CD8-positive, alpha-beta memory T cell (primary cell): Measurements from ENCODE around the gene FAM210B. TPM values are rescaled to one million over a fixed set of nuclear protein-coding genes. Genes with fewer than 3 reads are reported as not detected.
A peak's percentile ranks its signal among the peaks of the same experiment; 100 is the strongest.

Experiments used
- CTCF ChIA-PET: fragments of 350-600 bp; sonication (Branson Sonifier 250); formaldehyde crosslinking; loops from one replicate; lab custom pipeline; 2021; ENCODE audit warnings: antibody characterized with exemption; lab: Charles Lee
- POLR2A ChIA-PET: fragments of 350-600 bp; sonication (Branson Sonifier 250); formaldehyde crosslinking; loops from one replicate; lab custom pipeline; 2021; ENCODE audit warnings: antibody characterized with exemption; lab: Charles Lee
- DNase-seq, 5 donors: peaks; one replicate each; pipeline versions ENCODE4 v3.0.0 to v3.0.0-alpha.2; 2020 to 2022; ENCODE audit warnings: mixed read lengths in 1 of 5
- H3K27ac ChIP-seq: one replicate; pipeline ENCODE4 v1.7.0; 2013; ENCODE audit warnings: low read depth, mild to moderate bottlenecking, low read length, moderate library complexity
- H3K27me3 ChIP-seq: 2 replicates; pipeline ENCODE4 v1.7.0; 2013; ENCODE audit warnings: low read length, mild to moderate bottlenecking; ENCODE audit not compliant: insufficient read depth, poor library complexity, severe bottlenecking
- H3K36me3 ChIP-seq: 2 replicates; pipeline ENCODE4 v1.7.0; 2013; ENCODE audit warnings: mild to moderate bottlenecking, low read length, moderate library complexity; ENCODE audit not compliant: insufficient read depth
- H3K4me1 ChIP-seq: 2 replicates; pipeline ENCODE4 v1.7.0; 2013; ENCODE audit warnings: mild to moderate bottlenecking, low read length, moderate library complexity; ENCODE audit not compliant: insufficient read depth
- H3K4me3 ChIP-seq: 2 replicates; pipeline ENCODE4 v1.7.0; 2013; ENCODE audit warnings: mild to moderate bottlenecking, low read length
- H3K9me3 ChIP-seq: 2 replicates; pipeline ENCODE4 v1.7.0; 2013; ENCODE audit warnings: mild to moderate bottlenecking, low read length
- H3K27ac Mint-ChIP-seq, 8 donors: one replicate each; pipeline ENCODE4 v1.8.0; 2020 to 2021; ENCODE audit warnings: mixed read lengths in 8 of 8, mild to moderate bottlenecking in 6 of 8, inconsistent platforms in 3 of 8, moderate library complexity in 3 of 8
- H3K27me3 Mint-ChIP-seq, 2 donors: one replicate each; pipeline ENCODE4 v1.8.0; 2020 to 2021; ENCODE audit warnings: mixed read lengths in 2 of 2, mild to moderate bottlenecking in 1 of 2, moderate library complexity in 1 of 2
- H3K36me3 Mint-ChIP-seq, 3 donors: one replicate each; pipeline ENCODE4 v1.8.0; 2020 to 2021; ENCODE audit warnings: mixed read lengths in 3 of 3, inconsistent platforms in 1 of 3, mild to moderate bottlenecking in 1 of 3
- H3K4me1 Mint-ChIP-seq, 3 donors: one replicate each; pipeline ENCODE4 v1.8.0; 2020 to 2021; ENCODE audit warnings: mixed read lengths in 3 of 3, inconsistent platforms in 1 of 3, mild to moderate bottlenecking in 1 of 3
- H3K4me3 Mint-ChIP-seq, 7 donors: one replicate each; pipeline ENCODE4 v1.8.0; 2020 to 2021; ENCODE audit warnings: mixed read lengths in 7 of 7, mild to moderate bottlenecking in 6 of 7, moderate library complexity in 4 of 7, inconsistent platforms in 2 of 7
- H3K9me3 Mint-ChIP-seq, 5 donors: one replicate each; pipeline ENCODE4 v1.8.0; 2020 to 2022; ENCODE audit warnings: mixed read lengths in 5 of 5, mild to moderate bottlenecking in 3 of 5, moderate library complexity in 2 of 5, inconsistent platforms in 1 of 5
- polyA plus RNA-seq: library from polyadenylated mRNA; unstranded; fragments of 300-500 nt; fragmentation: Illumina TruSeq; gene quantifications from one replicate; pipeline ENCODE4 v1.2.3, GENCODE V29; 2021
- total RNA-seq, 2 experiments: library from RNA; stranded (reverse); gene quantifications; one replicate each; pipeline ENCODE4 v1.2.3, GENCODE V29; 2021

The FAM210B gene
- total and polyA plus RNA-seq, 3 experiments from 2014 or later: 6.3 to 31.8 (median 6.7) TPM

DNA sequence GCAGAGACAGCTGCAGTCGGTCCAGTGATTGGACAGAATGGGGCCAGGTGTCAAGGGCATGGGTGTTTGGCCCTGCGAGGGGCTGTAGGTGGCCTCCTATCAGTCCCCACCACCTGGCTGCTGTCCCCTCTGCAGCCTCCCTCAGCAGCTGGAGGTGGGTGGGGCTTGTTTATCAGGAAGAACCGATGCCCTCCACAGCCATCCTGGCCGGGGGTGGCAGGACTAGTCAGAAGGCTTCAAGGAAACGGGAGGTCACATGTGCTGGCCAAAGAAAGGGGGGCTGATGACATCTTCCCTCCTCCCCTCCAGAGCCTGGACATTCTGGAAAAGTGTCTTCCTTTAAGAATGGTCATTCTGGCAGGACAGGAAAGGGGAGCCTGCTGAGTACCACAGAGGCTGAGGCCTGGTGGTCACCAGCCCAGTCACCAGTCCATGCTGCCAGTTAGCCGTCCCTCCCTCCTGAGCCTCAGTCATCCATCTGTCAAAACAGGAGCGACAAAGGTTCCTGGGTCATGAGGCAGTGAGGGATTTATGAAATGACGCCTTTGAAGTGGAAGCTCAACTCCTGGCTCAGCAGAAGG lies 4.1 kb downstream of the FAM210B start:
- H3K36me3 Mint-ChIP-seq: peaks cover 0 to 47% (median 16%) of the 10 kb centered on the region in 3 donors
- no peaks in the 10 kb centered on the region for H3K9me3 ChIP-seq
- H3K36me3 ChIP-seq: no peaks in the 10 kb centered on the region
- peaks cover 14% of the 10 kb centered on the region for H3K4me1 ChIP-seq
- H3K9me3 Mint-ChIP-seq: no peaks in the 10 kb centered on the region
- POLR2A ChIA-PET: no interaction called here
- no peak overlapping the region for H3K27ac Mint-ChIP-seq
- peak overlapping the region; percentile 51 for H3K27ac ChIP-seq
- H3K4me3 ChIP-seq: no peak overlapping the region
- no peaks in the 10 kb centered on the region for H3K27me3 Mint-ChIP-seq
- H3K4me1 Mint-ChIP-seq: peaks cover 18 to 27% (median 23%) of the 10 kb centered on the region in 3 donors
- no peak overlapping the region for H3K4me3 Mint-ChIP-seq
- no peak for DNase-seq
- CTCF ChIA-PET: no interaction called here
- no peaks in the 10 kb centered on the region for H3K27me3 ChIP-seq

DNA sequence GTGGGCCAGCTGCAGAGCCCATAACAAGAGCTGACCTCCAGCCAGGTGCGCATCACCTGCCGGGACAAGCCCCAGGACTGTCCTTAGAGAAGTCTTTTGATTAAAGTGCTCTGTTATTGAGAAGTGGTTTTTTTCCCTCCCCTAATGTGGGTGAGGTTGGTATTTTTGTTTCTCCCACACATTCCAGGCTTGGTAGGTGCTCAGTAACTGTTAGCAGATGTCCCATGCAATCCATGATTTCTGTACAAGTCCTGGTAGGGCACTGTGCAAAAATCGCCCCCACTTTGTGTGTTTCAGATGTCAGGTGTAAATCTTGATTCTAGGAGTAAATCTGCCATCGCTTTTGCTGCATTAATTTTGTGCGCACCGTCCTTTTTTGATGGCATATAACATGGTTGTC lies 4.7 kb downstream of the FAM210B start:
- no peaks in the 10 kb centered on the region for H3K27me3 ChIP-seq
- Mint-ChIP-seq H3K27me3 (no peaks in the 10 kb centered on the region), H3K4me3 (no peak overlapping the region), H3K9me3 (no peaks in the 10 kb centered on the region), H3K4me1 (peaks cover 12 to 22% (median 18%) of the 10 kb centered on the region in 3 donors), H3K36me3 (peaks cover 0 to 50% (median 16%) of the 10 kb centered on the region in 3 donors), H3K27ac (no peak overlapping the region)
- peak overlapping the region; percentile 51 for H3K27ac ChIP-seq
- H3K4me1 ChIP-seq: peaks cover 14% of the 10 kb centered on the region
- POLR2A ChIA-PET: no interaction called here
- CTCF ChIA-PET: no interaction called here
- no peak overlapping the region for H3K4me3 ChIP-seq
- DNase-seq: no peak
- H3K36me3 ChIP-seq: no peaks in the 10 kb centered on the region
- no peaks in the 10 kb centered on the region for H3K9me3 ChIP-seq

DNA sequence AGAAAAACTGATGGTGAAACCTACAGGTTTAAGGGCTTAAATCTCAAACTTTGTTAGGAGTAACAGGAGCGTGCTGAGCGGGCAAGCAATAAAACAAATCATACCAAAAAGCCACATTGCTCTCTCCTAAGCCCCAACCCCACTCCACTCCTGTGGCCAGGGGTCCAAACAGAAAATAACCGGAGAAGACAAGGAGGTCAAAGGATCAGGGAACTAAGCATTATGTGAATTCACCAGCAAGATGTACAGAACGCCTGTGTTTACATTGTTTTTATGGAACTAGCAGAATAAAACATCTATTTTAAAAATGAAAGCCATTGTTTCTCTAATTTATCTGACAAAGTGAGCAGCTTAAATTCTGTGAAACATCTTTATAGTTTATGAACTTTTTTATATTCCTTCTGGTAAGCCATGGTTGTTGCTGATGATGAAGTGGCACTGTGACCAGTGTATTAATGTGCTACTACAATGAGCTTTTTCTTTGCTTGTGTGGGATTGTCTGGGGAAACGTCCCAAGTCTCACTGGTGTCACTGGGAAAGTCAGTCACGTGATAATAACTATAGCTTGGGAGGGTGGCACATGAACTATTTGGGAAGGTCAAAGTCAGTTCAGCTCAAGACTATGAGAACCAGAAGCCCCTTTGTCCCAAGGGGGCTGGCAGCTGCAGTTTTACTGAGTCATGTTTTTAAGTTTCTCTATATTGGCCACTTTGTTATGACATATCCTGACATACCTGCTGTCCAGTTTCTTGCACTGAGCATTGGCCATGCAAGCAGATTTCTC lies 9.8 kb downstream of the FAM210B start:
- no peaks in the 10 kb centered on the region for H3K27me3 ChIP-seq
- no peak overlapping the region for H3K27ac ChIP-seq
- DNase-seq: no peak
- peak overlapping the region in 2 of 8 donors; percentile 12 to 21 for H3K27ac Mint-ChIP-seq
- no peaks in the 10 kb centered on the region for H3K4me1 ChIP-seq
- H3K4me1 Mint-ChIP-seq: peaks cover 3 to 11% (median 7%) of the 10 kb centered on the region in 3 donors
- H3K36me3 Mint-ChIP-seq: peaks cover 0 to 59% (median 13%) of the 10 kb centered on the region in 3 donors
- no peaks in the 10 kb centered on the region for H3K9me3 Mint-ChIP-seq
- H3K27me3 Mint-ChIP-seq: no peaks in the 10 kb centered on the region
- H3K4me3 Mint-ChIP-seq: no peak overlapping the region
- CTCF ChIA-PET: no interaction called here
- H3K4me3 ChIP-seq: no peak overlapping the region
- H3K36me3 ChIP-seq: no peaks in the 10 kb centered on the region
- H3K9me3 ChIP-seq: no peaks in the 10 kb centered on the region
- POLR2A ChIA-PET: no interaction called here

DNA sequence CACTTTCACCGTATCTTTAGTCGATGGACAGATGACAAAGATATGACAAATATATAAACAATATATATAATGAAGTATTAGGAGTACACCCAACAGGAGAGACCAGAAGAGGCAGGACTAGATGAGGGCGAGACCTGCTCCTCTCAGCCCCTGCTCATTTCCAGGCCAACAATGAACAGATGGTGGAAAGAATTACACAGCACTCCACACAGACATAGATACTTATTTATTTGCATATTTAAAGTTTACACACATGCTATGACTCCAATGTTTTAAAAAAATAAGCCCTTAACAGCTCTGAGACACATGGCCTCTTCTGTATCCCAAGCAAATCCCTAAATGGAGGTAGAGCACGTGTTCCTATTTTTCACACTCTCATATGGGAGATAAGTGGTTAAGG lies 10.4 kb downstream of the FAM210B start:
- no peaks in the 10 kb centered on the region for H3K4me1 ChIP-seq
- H3K27ac ChIP-seq: no peak overlapping the region
- Mint-ChIP-seq H3K4me1 (peaks cover 3 to 18% (median 10%) of the 10 kb centered on the region in 3 donors), H3K27ac (peak overlapping the region in 1 of 8 donors; percentile 23), H3K27me3 (no peaks in the 10 kb centered on the region), H3K36me3 (peaks cover 0 to 56% (median 13%) of the 10 kb centered on the region in 3 donors), H3K4me3 (no peak overlapping the region), H3K9me3 (no peaks in the 10 kb centered on the region)
- no peak overlapping the region for H3K4me3 ChIP-seq
- no peak for DNase-seq
- POLR2A ChIA-PET: no interaction called here
- CTCF ChIA-PET: no interaction called here
- no peaks in the 10 kb centered on the region for H3K9me3 ChIP-seq
- no peaks in the 10 kb centered on the region for H3K36me3 ChIP-seq
- no peaks in the 10 kb centered on the region for H3K27me3 ChIP-seq

DNA sequence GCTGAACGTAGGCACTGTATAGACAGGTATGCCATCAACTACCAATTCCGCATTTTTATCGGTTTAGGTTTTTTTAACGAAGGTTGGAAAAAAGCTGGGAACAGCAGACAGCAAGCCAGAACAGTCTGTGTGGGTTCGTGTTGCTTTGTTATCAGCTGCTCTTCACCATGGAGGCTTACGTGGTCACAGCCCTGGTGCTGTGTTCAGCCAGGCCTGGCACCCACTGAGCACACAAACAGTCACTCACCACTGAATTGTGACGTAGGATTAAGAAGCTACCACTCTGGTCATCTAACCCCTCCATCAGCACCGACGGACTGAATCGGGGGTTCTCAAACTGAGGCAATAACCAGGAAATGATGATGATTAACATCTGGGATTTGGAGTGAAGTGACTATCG lies 13.2 kb downstream of the FAM210B start:
- no peaks in the 10 kb centered on the region for H3K4me1 ChIP-seq
- DNase-seq: no peak
- H3K9me3 Mint-ChIP-seq: no peaks in the 10 kb centered on the region
- peaks cover 0 to 30% (median 5%) of the 10 kb centered on the region in 3 donors for H3K36me3 Mint-ChIP-seq
- H3K4me1 Mint-ChIP-seq: peaks cover 5 to 33% (median 19%) of the 10 kb centered on the region in 3 donors
- H3K27ac Mint-ChIP-seq: no peak overlapping the region
- ChIA-PET POLR2A (interaction anchor here (0.6 kb wide), 1 partner anchor 1021 kb away, joined by 6 read pairs; no protein-coding TSS in a partner anchor), CTCF (interaction anchor here (1.6 kb wide), 1 partner anchor 12 kb away, joined by 6 read pairs; no protein-coding TSS in a partner anchor)
- H3K27me3 ChIP-seq: no peaks in the 10 kb centered on the region
- H3K9me3 ChIP-seq: no peaks in the 10 kb centered on the region
- no peaks in the 10 kb centered on the region for H3K36me3 ChIP-seq
- no peaks in the 10 kb centered on the region for H3K27me3 Mint-ChIP-seq
- no peak overlapping the region for H3K4me3 ChIP-seq
- H3K4me3 Mint-ChIP-seq: no peak overlapping the region
- no peak overlapping the region for H3K27ac ChIP-seq

DNA sequence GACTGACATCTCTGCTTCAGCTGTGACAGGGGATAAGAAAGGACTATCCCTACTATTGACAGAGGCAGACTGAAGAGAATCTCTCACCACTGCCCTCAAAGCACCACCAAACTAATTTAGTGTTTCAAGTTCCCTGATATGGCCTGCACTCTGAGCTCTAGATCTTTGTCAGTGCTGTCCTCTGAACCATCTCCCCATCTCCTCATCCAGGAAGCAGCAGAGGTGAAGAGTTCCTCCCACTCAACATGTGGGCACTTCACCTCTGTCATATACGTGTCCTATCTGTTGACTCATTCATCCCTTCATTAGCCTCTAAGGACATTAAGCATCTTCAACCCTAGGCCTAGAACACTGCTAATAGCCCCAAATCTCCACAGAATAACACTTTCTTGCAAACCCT lies 14.1 kb downstream of the FAM210B start:
- H3K27ac ChIP-seq: no peak overlapping the region
- no peak for DNase-seq
- H3K4me1 ChIP-seq: no peaks in the 10 kb centered on the region
- peaks cover 0 to 21% (median under 1%) of the 10 kb centered on the region in 3 donors for H3K36me3 Mint-ChIP-seq
- H3K4me3 ChIP-seq: no peak overlapping the region
- peak overlapping the region in 6 of 8 donors; percentile 17 to 68 (median 36) for H3K27ac Mint-ChIP-seq
- no peaks in the 10 kb centered on the region for H3K36me3 ChIP-seq
- POLR2A ChIA-PET: interaction anchor here (1.2 kb wide), 1 partner anchor 9 kb away, joined by 6 read pairs; no protein-coding TSS in a partner anchor
- CTCF ChIA-PET: interaction anchor here (1.6 kb wide), 1 partner anchor 13 kb away, joined by 6 read pairs; no protein-coding TSS in a partner anchor
- no peaks in the 10 kb centered on the region for H3K27me3 Mint-ChIP-seq
- H3K4me1 Mint-ChIP-seq: peaks cover 5 to 33% (median 19%) of the 10 kb centered on the region in 3 donors
- H3K27me3 ChIP-seq: no peaks in the 10 kb centered on the region
- H3K9me3 Mint-ChIP-seq: no peaks in the 10 kb centered on the region
- no peaks in the 10 kb centered on the region for H3K9me3 ChIP-seq
- no peak overlapping the region for H3K4me3 Mint-ChIP-seq

DNA sequence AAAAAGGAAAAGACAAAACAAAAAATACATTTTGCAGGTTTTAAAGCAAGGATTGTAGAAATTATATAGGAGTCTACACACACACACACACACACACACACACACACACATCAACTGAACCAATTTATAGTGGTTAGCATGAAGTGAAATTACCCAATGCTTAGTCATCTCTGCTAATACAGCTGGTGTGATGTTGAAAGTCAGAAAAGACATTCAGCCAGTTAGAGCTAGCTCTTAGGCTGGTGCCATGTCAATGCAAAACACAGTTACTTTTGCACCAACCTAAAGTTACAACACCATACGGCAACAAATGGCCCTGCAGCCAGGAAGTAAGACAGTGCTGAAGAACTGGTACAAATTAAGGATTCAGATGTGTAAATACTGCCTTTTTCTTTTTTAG lies 15.2 kb downstream of the FAM210B start:
- Histone ChIP-seq H3K27ac (no peak overlapping the region), H3K27me3 (no peaks in the 10 kb centered on the region), H3K4me1 (no peaks in the 10 kb centered on the region), H3K9me3 (no peaks in the 10 kb centered on the region), H3K4me3 (no peak overlapping the region), H3K36me3 (no peaks in the 10 kb centered on the region)
- Mint-ChIP-seq H3K36me3 (peaks cover 0 to 13% (median 2%) of the 10 kb centered on the region in 3 donors), H3K27ac (peak overlapping the region in 2 of 8 donors; percentile 8 to 82), H3K4me1 (peaks cover 5 to 38% (median 19%) of the 10 kb centered on the region in 3 donors), H3K9me3 (no peaks in the 10 kb centered on the region), H3K4me3 (no peak overlapping the region), H3K27me3 (no peaks in the 10 kb centered on the region)
- CTCF ChIA-PET: interaction anchor here (0.7 kb wide), 1 partner anchor 78 kb away, joined by 3 read pairs; no protein-coding TSS in a partner anchor
- no peak for DNase-seq
- POLR2A ChIA-PET: interaction anchor here (0.7 kb wide), 1 partner anchor 958 kb away, joined by 6 read pairs; no protein-coding TSS in a partner anchor

DNA sequence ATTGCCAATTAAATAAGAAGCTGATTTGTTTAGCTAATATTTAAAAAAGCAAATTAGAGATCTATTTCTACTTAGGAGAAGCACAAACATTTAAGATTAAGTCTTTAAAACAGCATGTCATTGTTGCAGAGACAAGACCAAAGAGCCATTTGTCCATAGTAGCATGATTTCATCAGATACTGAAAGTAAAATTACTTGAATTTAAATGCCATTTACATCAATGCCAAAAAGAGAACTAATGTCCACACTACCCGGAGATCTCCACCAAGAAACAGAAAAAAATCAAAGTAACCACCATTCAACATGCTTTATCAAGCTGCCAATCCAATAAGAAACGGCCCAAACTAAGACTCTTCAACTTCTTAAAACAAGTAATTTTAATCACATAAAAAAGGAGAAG lies 17.6 kb downstream of the FAM210B start:
- Mint-ChIP-seq H3K27me3 (no peaks in the 10 kb centered on the region), H3K27ac (peak overlapping the region in 1 of 8 donors; percentile 9), H3K36me3 (peaks cover 0 to 2% (median 1%) of the 10 kb centered on the region in 3 donors), H3K9me3 (no peaks in the 10 kb centered on the region), H3K4me3 (no peak overlapping the region), H3K4me1 (peaks cover 5 to 38% (median 19%) of the 10 kb centered on the region in 3 donors)
- H3K27me3 ChIP-seq: no peaks in the 10 kb centered on the region
- no peak overlapping the region for H3K4me3 ChIP-seq
- H3K36me3 ChIP-seq: no peaks in the 10 kb centered on the region
- ChIA-PET CTCF (interaction anchor here (1.1 to 1.9 kb wide), 2 partner anchors 8 to 18 kb away, joined by 3 to 5 read pairs; partner anchors contain the start of gene FAM210B), POLR2A (no interaction called here)
- DNase-seq: no peak
- no peaks in the 10 kb centered on the region for H3K9me3 ChIP-seq
- H3K27ac ChIP-seq: no peak overlapping the region
- no peaks in the 10 kb centered on the region for H3K4me1 ChIP-seq
